Endothelial cell of umbilical vein (primary cell): ENCODE measurements around the gene KCNMA1. TPM values are rescaled to one million over a fixed set of nuclear protein-coding genes. Genes with fewer than 3 reads are reported as not detected.

Experiments used
- BruUV-seq: library from RNA; stranded (reverse); fragments of 400-500 nt; replicated peaks from 2 replicates; lab custom pipeline; 2021; lab: Mats Ljungman, UMichigan
- CTCF ChIA-PET: fragments of 300-600, 350-600 bp; sonication (Branson Sonifier 250); formaldehyde crosslinking; loops from one replicate; lab custom pipeline; 2021; ENCODE audit warnings: antibody characterized with exemption, inconsistent platforms; lab: Charles Lee
- POLR2A ChIA-PET: fragments of 300-600, 350-600 bp; sonication (Branson Sonifier 250); formaldehyde crosslinking; loops from one replicate; lab custom pipeline; 2021; ENCODE audit warnings: antibody characterized with exemption, inconsistent platforms; lab: Charles Lee
- DNase-seq: peaks from one replicate; pipeline ENCODE4 v3.0.0-alpha.2; 2011; ENCODE audit warnings: low read depth, low spot score
- FAIRE-seq: peaks from 2 replicates; lab custom pipeline; 2011; peaks lifted over from hg19 to GRCh38; lab: Jason Lieb, UNC
- H2AFZ ChIP-seq: 2 replicates; pipeline ENCODE4 v1.6.0; 2012; ENCODE audit warnings: low read depth, low read length, control low read depth, inconsistent platforms
- H3K27ac ChIP-seq: 2 replicates; pipeline ENCODE4 v1.5.1; 2011; ENCODE audit warnings: low read depth, mild to moderate bottlenecking, control low read depth, low read length, moderate library complexity; ENCODE audit not compliant: insufficient read depth
- H3K27me3 ChIP-seq, 2 experiments: 2 replicates each; pipeline versions ENCODE4 v1.6.0 to v1.6.1; 2011; ENCODE audit warnings: low read length in 2 of 2, mixed read lengths in 1 of 2; ENCODE audit not compliant: control insufficient read depth in 2 of 2, insufficient read depth in 2 of 2
- H3K36me3 ChIP-seq, 2 experiments: 2 replicates in 1 of 2; 3 replicates in 1 of 2; pipeline ENCODE4 v1.5.1; 2011; ENCODE audit warnings: low read length in 2 of 2, mild to moderate bottlenecking in 1 of 2, moderate library complexity in 1 of 2; ENCODE audit not compliant: control insufficient read depth in 2 of 2, insufficient read depth in 2 of 2; ENCODE audit errors: extremely low read depth in 1 of 2
- H3K4me1 ChIP-seq: 3 replicates; pipeline ENCODE4 v1.5.1; 2011; ENCODE audit warnings: mild to moderate bottlenecking, low read length; ENCODE audit not compliant: control insufficient read depth, insufficient read depth; ENCODE audit errors: extremely low read depth
- H3K4me2 ChIP-seq: 2 replicates; pipeline ENCODE4 v1.6.1; 2011; ENCODE audit warnings: low read length, control low read depth, mixed read lengths; ENCODE audit not compliant: insufficient read depth
- H3K4me3 ChIP-seq, 3 experiments: fragments of 200-600 bp in 1 of 3; sonication (generic), shearing (Covaris generic) in 1 of 3; replicated peaks in 1 of 3; 2 replicates each; pipeline ENCODE4 v1.5.1; 2011 to 2016; ENCODE audit warnings: control low read depth in 3 of 3, low read length in 3 of 3, mild to moderate bottlenecking in 2 of 3, inconsistent platforms in 1 of 3, low read depth in 1 of 3, moderate library complexity in 1 of 3; ENCODE audit not compliant: insufficient read depth in 1 of 3
- H3K79me2 ChIP-seq: 2 replicates; pipeline ENCODE4 v1.6.0; 2012; ENCODE audit warnings: low read length, inconsistent platforms; ENCODE audit not compliant: control insufficient read depth, insufficient read depth
- H3K9ac ChIP-seq: replicated peaks from 2 replicates; pipeline ENCODE3; 2011; ENCODE audit warnings: low read length, control low read depth; ENCODE audit not compliant: insufficient read depth; ENCODE audit errors: extremely low read depth
- H3K9me1 ChIP-seq: replicated peaks from 3 replicates; pipeline ENCODE4 v1.6.0; 2011; ENCODE audit warnings: mild to moderate bottlenecking, low read length; ENCODE audit not compliant: control insufficient read depth, insufficient read depth; ENCODE audit errors: extremely low read depth
- H3K9me3 ChIP-seq: replicated peaks from 2 replicates; pipeline ENCODE4 v1.5.1; 2012; ENCODE audit warnings: low read length, inconsistent platforms; ENCODE audit not compliant: control insufficient read depth, insufficient read depth
- H4K20me1 ChIP-seq: replicated peaks from 2 replicates; pipeline ENCODE3; 2011; ENCODE audit warnings: mild to moderate bottlenecking, low read length; ENCODE audit not compliant: control insufficient read depth, insufficient read depth; ENCODE audit errors: extremely low read depth
- EZH2 ChIP-seq: IDR thresholded peaks from 2 replicates; pipeline ENCODE4 v1.6.1; 2012; ENCODE audit warnings: borderline replicate concordance, low read depth, mild to moderate bottlenecking, moderate library complexity, low read length, inconsistent platforms; ENCODE audit not compliant: severe bottlenecking
- FOS ChIP-seq: IDR thresholded peaks from 2 replicates; pipeline ENCODE4 v1.6.1; 2011; ENCODE audit warnings: mild to moderate bottlenecking, low read length, moderate library complexity, borderline replicate concordance; ENCODE audit not compliant: insufficient read depth
- GATA2 ChIP-seq: IDR thresholded peaks from 2 replicates; pipeline ENCODE4 v1.7.0; 2011; ENCODE audit warnings: low read depth, mild to moderate bottlenecking, moderate library complexity, mixed read lengths, low read length; ENCODE audit not compliant: insufficient read length, insufficient read depth
- JUN ChIP-seq: IDR thresholded peaks from 2 replicates; pipeline ENCODE4 v1.6.1; 2011; ENCODE audit warnings: borderline replicate concordance, low read depth; ENCODE audit not compliant: insufficient read length, insufficient read depth
- MYC ChIP-seq: IDR thresholded peaks from one replicate; pipeline ENCODE4 v1.6.1; 2011; ENCODE audit warnings: mild to moderate bottlenecking, low read depth, low read length
- POLR2A ChIP-seq: IDR thresholded peaks from 2 replicates; pipeline ENCODE4 v1.6.1; 2012; ENCODE audit warnings: low read depth, mild to moderate bottlenecking, control low read depth, low read length
- POLR2AphosphoS5 ChIP-seq: IDR thresholded peaks from 2 replicates; pipeline ENCODE4 v1.6.1; 2012; ENCODE audit warnings: low read depth, mild to moderate bottlenecking, control low read depth, low read length, moderate library complexity; ENCODE audit not compliant: insufficient read depth
- dilution Hi-C: fragments of 300-500 bp; cut with MboI; formaldehyde crosslinking; loops from one replicate; pipeline ENCODE4 v1.15.0; 2019; ENCODE audit warnings: low sequenced_read_pairs; ENCODE audit not compliant: extremely low pct_ligation_motif_present
- intact Hi-C: fragments of 100-400 bp; cut with micrococcal nuclease; formaldehyde crosslinking; loops from one replicate; pipeline ENCODE4 v1.10.0; 2022
- polyA plus RNA-seq, 4 experiments: library from polyadenylated mRNA; depleted of rRNA in 3 of 4; stranded (reverse) in 3 of 4; unstranded in 1 of 4; fragments of >200 nt; gene quantifications; 2 replicates each; pipeline versions ENCODE4 v1.2.1 to v1.2.3, GENCODE V29; 2011 to 2012; ENCODE audit warnings: missing spikeins in 1 of 4
- total RNA-seq: library from RNA; stranded (reverse); gene quantifications from 2 replicates; pipeline ENCODE4 v1.2.3, GENCODE V29; 2021
- TF ChIP-seq, protein P1 (sequence below), 2 donors: IDR thresholded peaks; 1 replicate in 1 of 2; 2 replicates in 1 of 2; pipeline ENCODE4 v1.5.1; 2011; ENCODE audit warnings: low read length in 2 of 2, mild to moderate bottlenecking in 2 of 2, moderate library complexity in 2 of 2, control low read depth in 1 of 2, inconsistent platforms in 1 of 2, low read depth in 1 of 2; ENCODE audit not compliant: insufficient read depth in 1 of 2; ENCODE audit errors: extremely low read depth in 1 of 2
- TF ChIP-seq, protein P2 (sequence below): IDR thresholded peaks from 2 replicates; pipeline ENCODE4 v1.6.1; 2011; ENCODE audit not compliant: insufficient read depth, insufficient read length

KCNMA1 gene
- total and polyA plus RNA-seq, 2 donors (not counting 3 experiments of a cell fraction or from before 2014, with no cell fraction given) = 0.10 to 0.82 TPM

DNA sequence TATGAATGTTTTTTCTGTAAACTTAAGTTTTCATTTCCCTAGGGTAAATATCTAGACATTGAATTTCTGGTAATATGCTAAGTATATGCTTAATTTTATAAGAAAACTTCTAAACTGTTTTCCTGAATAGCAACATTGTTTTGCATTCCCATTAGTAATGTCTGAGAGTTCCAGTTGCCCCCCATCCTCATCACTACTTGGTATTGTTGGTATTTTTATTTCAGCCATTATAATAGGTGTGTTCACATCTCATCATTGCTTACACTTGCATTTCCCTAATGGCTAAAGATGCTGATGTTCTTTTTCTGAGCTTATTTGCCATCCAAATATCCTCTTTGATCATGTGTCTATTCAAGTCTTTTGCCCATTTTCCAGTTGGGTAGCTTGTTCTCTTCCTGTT lies 269.6 kb downstream of the KCNMA1 start:
- no peak for DNase-seq
- dilution Hi-C loops = no loop called here
- TF ChIP-seq POLR2A (no peak), JUN (no peak), EZH2 (no peak), FOS (no peak), POLR2AphosphoS5 (no peak), MYC (no peak), GATA2 (no peak)
- TF ChIP-seq, protein P1, sequence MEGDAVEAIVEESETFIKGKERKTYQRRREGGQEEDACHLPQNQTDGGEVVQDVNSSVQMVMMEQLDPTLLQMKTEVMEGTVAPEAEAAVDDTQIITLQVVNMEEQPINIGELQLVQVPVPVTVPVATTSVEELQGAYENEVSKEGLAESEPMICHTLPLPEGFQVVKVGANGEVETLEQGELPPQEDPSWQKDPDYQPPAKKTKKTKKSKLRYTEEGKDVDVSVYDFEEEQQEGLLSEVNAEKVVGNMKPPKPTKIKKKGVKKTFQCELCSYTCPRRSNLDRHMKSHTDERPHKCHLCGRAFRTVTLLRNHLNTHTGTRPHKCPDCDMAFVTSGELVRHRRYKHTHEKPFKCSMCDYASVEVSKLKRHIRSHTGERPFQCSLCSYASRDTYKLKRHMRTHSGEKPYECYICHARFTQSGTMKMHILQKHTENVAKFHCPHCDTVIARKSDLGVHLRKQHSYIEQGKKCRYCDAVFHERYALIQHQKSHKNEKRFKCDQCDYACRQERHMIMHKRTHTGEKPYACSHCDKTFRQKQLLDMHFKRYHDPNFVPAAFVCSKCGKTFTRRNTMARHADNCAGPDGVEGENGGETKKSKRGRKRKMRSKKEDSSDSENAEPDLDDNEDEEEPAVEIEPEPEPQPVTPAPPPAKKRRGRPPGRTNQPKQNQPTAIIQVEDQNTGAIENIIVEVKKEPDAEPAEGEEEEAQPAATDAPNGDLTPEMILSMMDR (IDR thresholded peaks at IDR 0.05; ENCODE audit: extremely low read depth in 1 of 2, insufficient read depth in 1 of 2, low read depth in 1 of 2, low read length in 2 of 2) = no peak
- TF ChIP-seq, protein P2, sequence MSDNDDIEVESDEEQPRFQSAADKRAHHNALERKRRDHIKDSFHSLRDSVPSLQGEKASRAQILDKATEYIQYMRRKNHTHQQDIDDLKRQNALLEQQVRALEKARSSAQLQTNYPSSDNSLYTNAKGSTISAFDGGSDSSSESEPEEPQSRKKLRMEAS = no peak
- Histone ChIP-seq H3K36me3 (no peaks in the 10 kb centered on the region), H3K4me3 (no peak overlapping the region), H3K4me2 (no peak overlapping the region), H3K27me3 (peaks cover 0 to 2% of the 10 kb centered on the region in 2 experiments), H3K79me2 (no peaks in the 10 kb centered on the region), H3K9ac (no peak overlapping the region), H3K9me3 (no peaks in the 10 kb centered on the region), H4K20me1 (no peaks in the 10 kb centered on the region), H3K27ac (no peak overlapping the region), H3K4me1 (peaks cover 3% of the 10 kb centered on the region), H2AFZ (no peak overlapping the region), H3K9me1 (no peaks in the 10 kb centered on the region)
- intact Hi-C loops = no loop called here
- ChIA-PET POLR2A (no interaction called here), CTCF (no interaction called here)
- no peak for FAIRE-seq
- no TSS peak for BruUV-seq
